ENCODE data around the gene PTPRB. TPM values are rescaled to one million over a fixed set of nuclear protein-coding genes. Genes with fewer than 3 reads are reported as not detected.

Gene PTPRB
- total and polyA plus RNA-seq, 11 donors: 17.0 to 41.5 (median 34.2) TPM

DNA sequence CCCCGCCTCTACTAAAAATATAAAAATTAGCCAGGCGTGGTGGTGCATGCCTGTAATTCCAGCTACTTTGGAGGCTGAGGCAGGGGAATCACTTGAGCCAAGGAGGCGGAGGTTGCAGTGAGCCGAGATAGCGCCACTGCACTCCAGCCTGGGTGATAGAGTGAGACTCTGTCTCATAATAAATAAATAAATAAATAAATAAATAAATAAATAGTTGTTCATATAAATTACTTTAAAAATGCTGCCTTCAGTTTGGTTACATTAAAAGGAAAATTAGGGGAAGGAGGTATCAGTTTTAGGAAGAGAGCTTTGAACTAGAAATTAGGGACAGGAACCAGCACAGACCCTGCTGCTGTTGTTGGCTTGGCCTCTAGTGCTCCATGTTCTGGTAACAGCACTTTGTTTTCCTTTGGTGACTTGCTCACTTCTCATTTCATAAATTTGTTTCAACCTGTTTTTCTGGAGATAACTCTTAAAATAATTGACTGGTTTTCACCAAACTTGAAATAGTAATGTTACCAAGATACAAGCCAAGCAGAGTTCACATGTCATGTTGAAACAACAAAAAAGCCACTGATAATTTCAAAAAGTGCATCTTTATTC is 22.9 kb upstream of the PTPRB start:
- WGBS, 4 donors: 94 to 99% (median 98%) methylated on average over 5 of the region's 5 CpGs

DNA sequence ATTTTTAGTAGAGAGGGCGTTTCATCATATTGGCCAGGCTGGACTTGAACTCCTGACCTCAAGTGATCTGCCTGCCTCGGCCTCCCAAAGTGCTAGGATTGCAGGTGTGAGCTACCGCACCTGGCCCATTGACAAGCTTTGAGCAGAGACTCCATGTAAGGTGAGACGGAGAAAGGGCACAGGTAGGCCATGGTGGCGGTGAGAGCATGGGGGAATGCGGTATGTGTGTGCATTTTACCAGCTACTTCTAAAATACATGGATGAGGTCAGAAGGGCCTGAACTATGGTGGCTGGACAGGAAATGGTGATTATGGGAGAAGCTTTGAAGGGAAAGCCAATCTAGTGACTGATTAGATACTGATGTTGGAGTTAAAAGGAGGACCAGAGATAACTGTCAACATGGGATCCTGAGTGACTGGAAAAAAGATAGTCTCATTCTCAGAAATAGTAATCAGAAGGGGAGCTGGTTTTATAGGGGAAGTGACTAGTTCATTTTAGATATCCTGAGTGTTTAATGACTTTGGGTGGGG is 21.9 kb upstream of the PTPRB start:
- intact Hi-C loops (cut with DNase I): no loop called here
- no peak overlapping the region for H3K27ac ChIP-seq
- H3K4me3 ChIP-seq: no peak overlapping the region
- H3K27me3 ChIP-seq: no peaks in the 10 kb centered on the region
- no peaks in the 10 kb centered on the region for H3K36me3 ChIP-seq
- DNase-seq: no peak
- H3K9me3 ChIP-seq: no peaks in the 10 kb centered on the region
- WGBS, 4 donors: 90 to 98% (median 91%) methylated on average over 6 of the region's 6 CpGs
- no peak for ATAC-seq
- peaks cover 0 to 21% (median 6%) of the 10 kb centered on the region in 12 donors for H3K4me1 ChIP-seq
- no peak for TF ChIP-seq POLR2A (IDR thresholded peaks at IDR 0.05)
- TF ChIP-seq, protein P1, sequence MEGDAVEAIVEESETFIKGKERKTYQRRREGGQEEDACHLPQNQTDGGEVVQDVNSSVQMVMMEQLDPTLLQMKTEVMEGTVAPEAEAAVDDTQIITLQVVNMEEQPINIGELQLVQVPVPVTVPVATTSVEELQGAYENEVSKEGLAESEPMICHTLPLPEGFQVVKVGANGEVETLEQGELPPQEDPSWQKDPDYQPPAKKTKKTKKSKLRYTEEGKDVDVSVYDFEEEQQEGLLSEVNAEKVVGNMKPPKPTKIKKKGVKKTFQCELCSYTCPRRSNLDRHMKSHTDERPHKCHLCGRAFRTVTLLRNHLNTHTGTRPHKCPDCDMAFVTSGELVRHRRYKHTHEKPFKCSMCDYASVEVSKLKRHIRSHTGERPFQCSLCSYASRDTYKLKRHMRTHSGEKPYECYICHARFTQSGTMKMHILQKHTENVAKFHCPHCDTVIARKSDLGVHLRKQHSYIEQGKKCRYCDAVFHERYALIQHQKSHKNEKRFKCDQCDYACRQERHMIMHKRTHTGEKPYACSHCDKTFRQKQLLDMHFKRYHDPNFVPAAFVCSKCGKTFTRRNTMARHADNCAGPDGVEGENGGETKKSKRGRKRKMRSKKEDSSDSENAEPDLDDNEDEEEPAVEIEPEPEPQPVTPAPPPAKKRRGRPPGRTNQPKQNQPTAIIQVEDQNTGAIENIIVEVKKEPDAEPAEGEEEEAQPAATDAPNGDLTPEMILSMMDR (IDR thresholded peaks at IDR 0.05): no peak

More for the DNA sequence above, 22.9 kb upstream of the PTPRB start:
- DNase-seq (no peak), ATAC-seq (no peak)
- Histone ChIP-seq H3K4me3 (no peak overlapping the region), H3K9me3 (no peaks in the 10 kb centered on the region), H3K27me3 (no peaks in the 10 kb centered on the region), H3K36me3 (no peaks in the 10 kb centered on the region), H3K4me1 (peaks cover 0 to 26% (median 6%) of the 10 kb centered on the region in 12 donors), H3K27ac (peak overlapping the region in 4 of 12 donors; percentile 6 to 48 (median 41))
- intact Hi-C loops (cut with DNase I): loop anchor here in 2 of 10 donors (5.0 to 10.0 kb wide), 2 partner anchors 55 to 58 kb away; no protein-coding TSS in a partner anchor
- TF ChIP-seq, protein P1 (IDR thresholded peaks at IDR 0.05): no peak
- no peak for TF ChIP-seq POLR2A (IDR thresholded peaks at IDR 0.05)

DNA sequence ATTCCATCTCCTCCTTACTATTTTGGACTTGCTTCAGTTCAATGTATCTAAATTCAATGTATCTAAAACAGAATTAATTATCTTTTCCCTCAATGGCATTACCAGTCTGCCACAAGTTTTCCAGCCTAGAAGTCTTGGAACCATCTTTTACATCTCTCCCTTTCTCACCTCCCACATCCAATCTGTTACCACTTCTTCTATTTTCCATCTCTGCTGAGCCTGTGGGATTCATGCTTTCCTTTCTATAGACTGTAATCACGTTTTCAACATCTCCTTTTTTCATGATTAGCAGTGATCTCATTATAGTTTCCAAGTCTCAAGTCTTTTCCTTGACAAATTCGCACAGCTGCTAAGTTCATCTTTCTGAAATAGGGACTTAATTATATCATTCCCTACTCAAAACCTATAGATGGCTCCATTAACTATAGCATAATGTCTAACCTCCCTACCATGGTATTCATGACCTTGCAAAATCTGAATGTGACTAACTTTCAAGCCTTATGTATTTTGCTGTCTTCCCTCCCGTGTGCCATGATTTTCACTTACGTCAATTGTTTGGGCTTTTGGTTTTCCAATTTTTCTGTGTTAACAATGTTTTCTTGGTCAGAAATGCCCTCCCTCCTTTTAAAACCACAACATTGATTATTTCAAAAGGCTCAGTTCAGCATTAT is 20.5 kb upstream of the PTPRB start:
- TF ChIP-seq POLR2A (IDR thresholded peaks at IDR 0.05): no peak
- TF ChIP-seq, protein P1 (IDR thresholded peaks at IDR 0.05): no peak
- Histone ChIP-seq H3K4me1 (peaks cover 0 to 21% (median 6%) of the 10 kb centered on the region in 12 donors), H3K36me3 (no peaks in the 10 kb centered on the region), H3K27me3 (no peaks in the 10 kb centered on the region), H3K27ac (no peak overlapping the region), H3K9me3 (no peaks in the 10 kb centered on the region), H3K4me3 (no peak overlapping the region)
- 67 to 82% (median 75%) methylated on average over 4 of the region's 4 CpGs for WGBS, 4 donors
- intact Hi-C loops (cut with DNase I): no loop called here
- DNase-seq (no peak), ATAC-seq (no peak)

DNA sequence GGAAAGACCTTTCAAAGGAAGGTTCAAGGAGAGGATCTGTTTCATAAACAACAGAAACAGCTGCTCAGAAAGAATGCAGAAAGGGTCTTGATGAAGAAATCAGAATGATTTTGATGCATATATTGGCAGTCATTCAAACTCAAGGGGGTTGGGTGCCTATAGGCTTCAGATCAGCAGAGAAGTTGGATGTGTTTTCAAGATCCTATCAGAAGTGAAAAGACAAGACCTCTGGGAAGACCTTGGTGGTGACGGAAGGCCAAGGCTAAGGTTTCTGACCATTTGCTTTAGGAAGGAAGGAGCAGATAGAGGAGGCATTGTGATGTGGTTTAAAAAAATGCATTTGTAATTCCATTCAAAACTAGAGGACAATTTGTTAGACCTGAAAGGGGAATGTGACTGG is 15.2 kb upstream of the PTPRB start:
- no peak for TF ChIP-seq POLR2A (IDR thresholded peaks at IDR 0.05)
- TF ChIP-seq, protein P1 (IDR thresholded peaks at IDR 0.05): no peak
- Histone ChIP-seq H3K27me3 (no peaks in the 10 kb centered on the region), H3K36me3 (no peaks in the 10 kb centered on the region), H3K9me3 (no peaks in the 10 kb centered on the region), H3K4me3 (no peak overlapping the region), H3K4me1 (peaks cover 0 to 21% (median 13%) of the 10 kb centered on the region in 12 donors), H3K27ac (no peak overlapping the region)
- DNase-seq (no peak), ATAC-seq (no peak)
- intact Hi-C loops (cut with DNase I): no loop called here
- 71 to 85% (median 78%) methylated on average over 1 of the region's 1 CpG for WGBS, 4 donors
